ENCODE measurements around the gene PCCB. TPM values are rescaled to one million over a fixed set of nuclear protein-coding genes. Genes with fewer than 3 reads are reported as not detected.

PCCB gene
- total RNA-seq, 1 experiment from 2014 or later: 69.0 TPM

GRCh38 chr3:136277115-136277514, 27.0 kb downstream of the PCCB start (continued):
- TF ChIP-seq, protein P1, sequence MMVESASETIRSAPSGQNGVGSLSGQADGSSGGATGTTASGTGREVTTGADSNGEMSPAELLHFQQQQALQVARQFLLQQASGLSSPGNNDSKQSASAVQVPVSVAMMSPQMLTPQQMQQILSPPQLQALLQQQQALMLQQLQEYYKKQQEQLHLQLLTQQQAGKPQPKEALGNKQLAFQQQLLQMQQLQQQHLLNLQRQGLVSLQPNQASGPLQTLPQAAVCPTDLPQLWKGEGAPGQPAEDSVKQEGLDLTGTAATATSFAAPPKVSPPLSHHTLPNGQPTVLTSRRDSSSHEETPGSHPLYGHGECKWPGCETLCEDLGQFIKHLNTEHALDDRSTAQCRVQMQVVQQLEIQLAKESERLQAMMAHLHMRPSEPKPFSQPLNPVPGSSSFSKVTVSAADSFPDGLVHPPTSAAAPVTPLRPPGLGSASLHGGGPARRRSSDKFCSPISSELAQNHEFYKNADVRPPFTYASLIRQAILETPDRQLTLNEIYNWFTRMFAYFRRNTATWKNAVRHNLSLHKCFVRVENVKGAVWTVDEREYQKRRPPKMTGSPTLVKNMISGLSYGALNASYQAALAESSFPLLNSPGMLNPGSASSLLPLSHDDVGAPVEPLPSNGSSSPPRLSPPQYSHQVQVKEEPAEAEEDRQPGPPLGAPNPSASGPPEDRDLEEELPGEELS (CRISPR knock-in tag; IDR thresholded peaks at IDR 0.05): no peak
- TF ChIP-seq ATF1 (CRISPR knock-in tag; IDR thresholded peaks at IDR 0.05): no peak

DNA sequence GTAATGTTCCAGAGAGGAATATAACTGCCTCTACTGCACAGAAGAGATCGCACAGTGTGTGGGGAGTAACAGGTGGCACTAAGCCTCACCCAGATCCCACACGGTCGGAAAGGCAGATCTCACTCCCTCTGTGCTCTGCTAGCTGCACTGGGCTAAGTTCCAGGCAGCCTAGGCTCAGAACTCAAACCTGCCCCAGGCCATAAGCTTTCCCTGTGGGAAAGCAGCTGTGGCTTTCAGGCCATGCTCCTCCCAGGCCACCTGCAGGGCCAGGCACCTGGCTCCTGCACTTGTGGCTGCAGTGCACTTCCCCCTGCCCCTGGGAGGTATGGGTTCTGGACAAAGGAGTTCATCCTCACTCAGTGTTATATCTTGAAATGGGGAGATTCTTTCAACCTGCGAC, 27.5 kb downstream of the PCCB start:
- TF ChIP-seq, protein P2, sequence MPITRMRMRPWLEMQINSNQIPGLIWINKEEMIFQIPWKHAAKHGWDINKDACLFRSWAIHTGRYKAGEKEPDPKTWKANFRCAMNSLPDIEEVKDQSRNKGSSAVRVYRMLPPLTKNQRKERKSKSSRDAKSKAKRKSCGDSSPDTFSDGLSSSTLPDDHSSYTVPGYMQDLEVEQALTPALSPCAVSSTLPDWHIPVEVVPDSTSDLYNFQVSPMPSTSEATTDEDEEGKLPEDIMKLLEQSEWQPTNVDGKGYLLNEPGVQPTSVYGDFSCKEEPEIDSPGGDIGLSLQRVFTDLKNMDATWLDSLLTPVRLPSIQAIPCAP (CRISPR knock-in tag; IDR thresholded peaks at IDR 0.05): 0 out of 2 replicates have a peak, but pooled peaks have one; percentile 28
- TF ChIP-seq, protein P3, sequence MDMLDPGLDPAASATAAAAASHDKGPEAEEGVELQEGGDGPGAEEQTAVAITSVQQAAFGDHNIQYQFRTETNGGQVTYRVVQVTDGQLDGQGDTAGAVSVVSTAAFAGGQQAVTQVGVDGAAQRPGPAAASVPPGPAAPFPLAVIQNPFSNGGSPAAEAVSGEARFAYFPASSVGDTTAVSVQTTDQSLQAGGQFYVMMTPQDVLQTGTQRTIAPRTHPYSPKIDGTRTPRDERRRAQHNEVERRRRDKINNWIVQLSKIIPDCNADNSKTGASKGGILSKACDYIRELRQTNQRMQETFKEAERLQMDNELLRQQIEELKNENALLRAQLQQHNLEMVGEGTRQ (CRISPR knock-in tag; IDR thresholded peaks at IDR 0.05): no peak
- peak; percentile 80 for TF ChIP-seq ETV6 (CRISPR knock-in tag; IDR thresholded peaks at IDR 0.05)
- TF ChIP-seq, protein P1 (CRISPR knock-in tag; IDR thresholded peaks at IDR 0.05): 0 out of 2 replicates have a peak, but pooled peaks have one; percentile 46
- peak; percentile 23; the same call in 1 of the 2 replicates for TF ChIP-seq ZNF423 (CRISPR knock-in tag; IDR thresholded peaks at IDR 0.05)
- 0 out of 2 replicates have a peak, but pooled peaks have one; percentile 27 for TF ChIP-seq SP1 (CRISPR knock-in tag; conservative IDR thresholded peaks at IDR 0.05)
- TF ChIP-seq ZNF121 (CRISPR knock-in tag; IDR thresholded peaks at IDR 0.05): peak; percentile 56; the same call in 1 of the 2 replicates
- TF ChIP-seq, protein P4, sequence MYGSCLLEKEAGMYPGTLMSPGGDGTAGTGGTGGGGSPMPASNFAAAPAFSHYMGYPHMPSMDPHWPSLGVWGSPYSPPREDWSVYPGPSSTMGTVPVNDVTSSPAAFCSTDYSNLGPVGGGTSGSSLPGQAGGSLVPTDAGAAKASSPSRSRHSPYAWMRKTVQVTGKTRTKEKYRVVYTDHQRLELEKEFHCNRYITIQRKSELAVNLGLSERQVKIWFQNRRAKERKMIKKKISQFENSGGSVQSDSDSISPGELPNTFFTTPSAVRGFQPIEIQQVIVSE (CRISPR knock-in tag; IDR thresholded peaks at IDR 0.05; ENCODE audit: borderline replicate concordance): no peak
- TF ChIP-seq EMX1 (CRISPR knock-in tag; IDR thresholded peaks at IDR 0.05): 0 out of 2 replicates have a peak, but pooled peaks have one; percentile 17
- 0 out of 2 replicates have a peak, but pooled peaks have one; percentile 21 for TF ChIP-seq MYBL2 (CRISPR knock-in tag; IDR thresholded peaks at IDR 0.05)
- Mint-ChIP-seq H3K27me3 (ENCODE audit: low read depth) (no peaks in the 10 kb centered on the region), H3K27ac (peak overlapping the region; percentile 91), H3K4me3 (no peak overlapping the region), H3K9me3 (peaks cover 21% of the 10 kb centered on the region), H3K4me1 (peaks cover 34% of the 10 kb centered on the region), H3K36me3 (peaks cover 37% of the 10 kb centered on the region)
- peak; percentile 91 for ATAC-seq
- POLR2A ChIA-PET: no interaction called here
- DNase-seq (ENCODE audit: low spot score): peak; percentile 68
- CTCF ChIA-PET: interaction anchor here (0.8 to 1.3 kb wide), 4 partner anchors 19 to 475 kb away, joined by 3 to 4 read pairs (median 4); partner anchors contain the start of gene STAG1

DNA sequence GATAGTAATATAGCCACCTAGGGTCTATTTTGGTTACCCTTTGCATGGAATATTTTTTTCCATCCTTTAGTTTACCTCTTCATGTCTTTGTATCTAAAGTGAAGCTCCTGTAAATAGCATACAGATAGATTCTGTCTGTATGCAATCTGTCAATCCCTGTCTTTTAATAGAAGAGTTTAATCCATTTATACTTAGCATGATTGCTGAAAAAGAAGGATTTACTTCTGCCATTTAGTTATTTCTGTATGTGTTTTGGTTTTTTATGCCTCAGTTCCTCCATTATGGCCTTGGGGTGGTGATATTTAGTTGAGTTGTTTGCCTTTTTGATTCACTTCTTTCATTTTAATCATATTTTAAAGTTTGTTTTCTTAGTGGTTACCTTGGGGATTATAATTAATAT, 29.0 kb downstream of the PCCB start:
- DNase-seq (ENCODE audit: low spot score) (no peak), ATAC-seq (no peak)
- Mint-ChIP-seq H3K9me3 (peaks cover 21% of the 10 kb centered on the region), H3K27ac (no peak overlapping the region), H3K36me3 (peaks cover 39% of the 10 kb centered on the region), H3K27me3 (ENCODE audit: low read depth) (no peaks in the 10 kb centered on the region), H3K4me3 (no peak overlapping the region), H3K4me1 (peaks cover 38% of the 10 kb centered on the region)
- ChIA-PET CTCF (no interaction called here), POLR2A (no interaction called here)
- TF ChIP-seq, protein P5, sequence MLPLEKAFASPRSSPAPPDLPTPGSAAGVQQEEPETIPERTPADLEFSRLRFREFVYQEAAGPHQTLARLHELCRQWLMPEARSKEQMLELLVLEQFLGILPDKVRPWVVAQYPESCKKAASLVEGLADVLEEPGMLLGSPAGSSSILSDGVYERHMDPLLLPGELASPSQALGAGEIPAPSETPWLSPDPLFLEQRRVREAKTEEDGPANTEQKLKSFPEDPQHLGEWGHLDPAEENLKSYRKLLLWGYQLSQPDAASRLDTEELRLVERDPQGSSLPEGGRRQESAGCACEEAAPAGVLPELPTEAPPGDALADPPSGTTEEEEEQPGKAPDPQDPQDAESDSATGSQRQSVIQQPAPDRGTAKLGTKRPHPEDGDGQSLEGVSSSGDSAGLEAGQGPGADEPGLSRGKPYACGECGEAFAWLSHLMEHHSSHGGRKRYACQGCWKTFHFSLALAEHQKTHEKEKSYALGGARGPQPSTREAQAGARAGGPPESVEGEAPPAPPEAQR (CRISPR knock-in tag; IDR thresholded peaks at IDR 0.05): no peak
- no peak for TF ChIP-seq JAZF1 (CRISPR knock-in tag; IDR thresholded peaks at IDR 0.05)
- TF ChIP-seq OVOL2 (CRISPR knock-in tag; IDR thresholded peaks at IDR 0.05; ENCODE audit: borderline replicate concordance): no peak
- no peak for TF ChIP-seq E2F1 (CRISPR knock-in tag; IDR thresholded peaks at IDR 0.05)
- TF ChIP-seq AR (CRISPR knock-in tag; IDR thresholded peaks at IDR 0.05): no peak
